ENCODE results near the gene MOGAT1. TPM values are rescaled to one million over a fixed set of nuclear protein-coding genes. Genes with fewer than 3 reads are reported as not detected.
"Not testable (repeated sequence)": the region's sequence is repeated elsewhere in the genome, so short reads cannot be mapped to it uniquely, and the experiment has no call there.

Gene MOGAT1
- total and polyA plus RNA-seq, 9 of the 15 experiments (the other 6 are each of a cell fraction or from before 2014, with no cell fraction given): not detected

GRCh38 chr2:222715742-222716141 lies 44.3 kb downstream of the MOGAT1 start:
- H3K27me3 ChIP-seq (ENCODE audit: control insufficient read depth in 2 of 2, insufficient read depth in 2 of 2, low read length in 2 of 2): no peaks in the 10 kb centered on the region
- H3K79me2 ChIP-seq (ENCODE audit: control insufficient read depth, insufficient read depth, low read length): no peaks in the 10 kb centered on the region
- H3K9me1 ChIP-seq (ENCODE audit: control insufficient read depth, insufficient read depth, low read length): no peaks in the 10 kb centered on the region
- no peak overlapping the region for H2AFZ ChIP-seq (ENCODE audit: low read depth, low read length)
- no peak overlapping the region for H3K4me3 ChIP-seq
- FAIRE-seq: no peak
- intact Hi-C loops (cut with micrococcal nuclease) (no loop called here), in situ Hi-C loops (cut with MboI) (no loop called here)
- no peak overlapping the region for H3K9ac ChIP-seq (ENCODE audit: insufficient read depth in 1 of 2, low read depth in 2 of 2, low read length in 2 of 2)
- POLR2A ChIA-PET: no interaction called here
- 41% methylated on average over 9 of the region's 9 CpGs for WGBS (ENCODE audit: insufficient coverage, low coverage, missing lambda C conversion rate)
- CTCF ChIA-PET (ENCODE audit: low intra/inter-chr PET ratio): no interaction called here
- H3K27ac ChIP-seq (ENCODE audit: extremely low read depth, low read depth, low read length): no peak overlapping the region
- no TSS peak for BruUV-seq (replicated peaks)
- H3K4me1 ChIP-seq (replicated peaks in 1 of 2; ENCODE audit: control insufficient read depth in 2 of 2, insufficient read depth in 2 of 2, low read length in 2 of 2): peaks cover 0 to 3% of the 10 kb centered on the region in 2 experiments; a peak in 1 of 5 replicates
- no peaks in the 10 kb centered on the region for H3K36me3 ChIP-seq (ENCODE audit: control insufficient read depth, insufficient read depth, low read length)
- no peaks in the 10 kb centered on the region for H3K9me3 ChIP-seq (replicated peaks; ENCODE audit: control insufficient read depth, insufficient read depth, low read depth, low read length)
- H4K20me1 ChIP-seq (replicated peaks; ENCODE audit: control insufficient read depth, insufficient read depth, low read length): no peaks in the 10 kb centered on the region
- no peak overlapping the region for H3K4me2 ChIP-seq (ENCODE audit: insufficient read depth, low read length)
- no peak for TF ChIP-seq USF2 (CRISPR knock-in tag; IDR thresholded peaks at IDR 0.05)
- no peak for TF ChIP-seq ILF3 (IDR thresholded peaks at IDR 0.05; ENCODE audit: borderline replicate concordance)
- TF ChIP-seq FOXO4 (CRISPR knock-in tag; IDR thresholded peaks at IDR 0.05): no peak
- TF ChIP-seq ZNF274 (IDR thresholded peaks at IDR 0.05; ENCODE audit: borderline replicate concordance, low read depth, low read length): no peak
- TF ChIP-seq MLX (CRISPR knock-in tag; conservative IDR thresholded peaks at IDR 0.05): no peak
- no peak for TF ChIP-seq ZBED1 (IDR thresholded peaks at IDR 0.05)
- TF ChIP-seq ZNF12 (CRISPR knock-in tag; IDR thresholded peaks at IDR 0.05): no peak
- no peak for TF ChIP-seq PREB (CRISPR knock-in tag; IDR thresholded peaks at IDR 0.05)
- no peak for TF ChIP-seq XRCC4 (IDR thresholded peaks at IDR 0.05; ENCODE audit: extremely low read depth, insufficient read depth, insufficient read length)
- DNase-seq (ENCODE audit: extremely low read depth in 1 of 4, low spot score in 3 of 4): no peak
- no peak for ATAC-seq

GRCh38 chr2:222719787-222720186 lies 48.3 kb downstream of the MOGAT1 start:
- CTCF ChIA-PET (ENCODE audit: low intra/inter-chr PET ratio); H2AFZ ChIP-seq (ENCODE audit: low read depth, low read length); intact Hi-C loops (cut with micrococcal nuclease); H3K4me1 ChIP-seq (replicated peaks in 1 of 2; ENCODE audit: control insufficient read depth in 2 of 2, insufficient read depth in 2 of 2, low read length in 2 of 2); in situ Hi-C loops (cut with MboI); FAIRE-seq; H3K27me3 ChIP-seq (ENCODE audit: control insufficient read depth in 2 of 2, insufficient read depth in 2 of 2, low read length in 2 of 2); POLR2A ChIA-PET; H3K4me2 ChIP-seq (ENCODE audit: insufficient read depth, low read length); H3K9me1 ChIP-seq (ENCODE audit: control insufficient read depth, insufficient read depth, low read length); BruUV-seq (replicated peaks); H3K27ac ChIP-seq (ENCODE audit: extremely low read depth, low read depth, low read length); ATAC-seq; H3K9ac ChIP-seq (ENCODE audit: insufficient read depth in 1 of 2, low read depth in 2 of 2, low read length in 2 of 2); H3K79me2 ChIP-seq (ENCODE audit: control insufficient read depth, insufficient read depth, low read length); H3K36me3 ChIP-seq (ENCODE audit: control insufficient read depth, insufficient read depth, low read length); H4K20me1 ChIP-seq (replicated peaks; ENCODE audit: control insufficient read depth, insufficient read depth, low read length); H3K9me3 ChIP-seq (replicated peaks; ENCODE audit: control insufficient read depth, insufficient read depth, low read depth, low read length); H3K4me3 ChIP-seq; DNase-seq (ENCODE audit: extremely low read depth in 1 of 4, low spot score in 3 of 4): not testable (repeated sequence)
- WGBS (ENCODE audit: insufficient coverage, low coverage, missing lambda C conversion rate): 33% methylated on average over 1 of the region's 1 CpG
